H1 (cell line): Measurements from ENCODE around the gene IRAK1BP1. TPM values are rescaled to one million over a fixed set of nuclear protein-coding genes. Genes with fewer than 3 reads are reported as not detected.

Experiments
- CTCF ChIA-PET: fragments of 300-600 bp; sonication (Branson Sonifier 250); formaldehyde crosslinking; loops from one replicate; lab custom pipeline; 2021; ENCODE audit not compliant: partially characterized antibody; lab: Charles Lee
- POLR2A ChIA-PET: fragments of 300-600 bp; sonication (Branson Sonifier 250); formaldehyde crosslinking; loops from one replicate; lab custom pipeline; 2021; ENCODE audit warnings: inconsistent platforms; ENCODE audit not compliant: partially characterized antibody; lab: Charles Lee
- DNase-seq, 2 experiments: peaks; one replicate each; pipeline versions ENCODE4 v3.0.0 to v3.0.0-alpha.2; 2010 to 2022; ENCODE audit warnings: low spot score in 2 of 2, low read depth in 1 of 2, mixed read lengths in 1 of 2
- FAIRE-seq: peaks from 2 replicates; lab custom pipeline; 2011; peaks lifted over from hg19 to GRCh38; lab: Jason Lieb, UNC
- H2AFZ ChIP-seq: 2 replicates; pipeline ENCODE4 v1.8.1; 2012; ENCODE audit warnings: low read length, inconsistent platforms
- H2AK5ac ChIP-seq: 2 replicates; pipeline ENCODE4 v1.6.1; 2013; ENCODE audit warnings: low read depth, low read length
- H2BK120ac ChIP-seq: replicated peaks from 2 replicates; pipeline ENCODE3; 2013; ENCODE audit warnings: low read depth, low read length, inconsistent platforms
- H2BK12ac ChIP-seq: 2 replicates; pipeline ENCODE4 v1.6.1; 2013; ENCODE audit warnings: low read depth, low read length
- H2BK15ac ChIP-seq: 2 replicates; pipeline ENCODE4 v1.6.1; 2013; ENCODE audit warnings: low read length
- H2BK20ac ChIP-seq: 2 replicates; pipeline ENCODE4 v1.6.1; 2013; ENCODE audit warnings: low read length
- H2BK5ac ChIP-seq: 2 replicates; pipeline ENCODE4 v1.6.1; 2013; ENCODE audit warnings: low read depth, low read length
- H3K14ac ChIP-seq: 2 replicates; pipeline ENCODE4 v1.6.1; 2013; ENCODE audit warnings: inconsistent platforms; ENCODE audit not compliant: insufficient read length
- H3K18ac ChIP-seq: 2 replicates; pipeline ENCODE4 v1.6.1; 2013; ENCODE audit warnings: low read length; ENCODE audit errors: extremely low read depth
- H3K23ac ChIP-seq: 2 replicates; pipeline ENCODE4 v1.6.1; 2013; ENCODE audit warnings: inconsistent platforms; ENCODE audit not compliant: insufficient read length
- H3K23me2 ChIP-seq: 2 replicates; pipeline ENCODE4 v1.6.1; 2013; ENCODE audit warnings: low read depth, low read length
- H3K27ac ChIP-seq: 2 replicates; pipeline ENCODE4 v1.6.1; 2011; ENCODE audit warnings: low read depth, low read length, inconsistent platforms
- H3K27me3 ChIP-seq, 4 experiments: replicated peaks in 1 of 4; 1 replicate in 1 of 4; 2 replicates in 3 of 4; pipeline versions ENCODE4 v1.6.1 to v1.8.1; 2011 to 2013; ENCODE audit warnings: low read length in 3 of 4, mild to moderate bottlenecking in 3 of 4, inconsistent platforms in 2 of 4, mixed read lengths in 2 of 4, moderate library complexity in 1 of 4; ENCODE audit not compliant: control insufficient read depth in 3 of 4, insufficient read depth in 3 of 4; ENCODE audit errors: extremely low read depth in 1 of 4
- H3K36me3 ChIP-seq, 4 experiments: 2 replicates each; pipeline versions ENCODE4 v1.6.1 to v1.8.1; 2011 to 2013; ENCODE audit warnings: mild to moderate bottlenecking in 4 of 4, low read length in 3 of 4, moderate library complexity in 2 of 4, control low read depth in 1 of 4, inconsistent platforms in 1 of 4; ENCODE audit not compliant: insufficient read depth in 4 of 4, control insufficient read depth in 2 of 4
- H3K4ac ChIP-seq: replicated peaks from 2 replicates; pipeline ENCODE3; 2013; ENCODE audit warnings: low read length, low read depth, mixed read lengths, inconsistent platforms; ENCODE audit not compliant: insufficient read length
- H3K4me1 ChIP-seq, 4 experiments: replicated peaks in 1 of 4; 1 replicate in 1 of 4; 2 replicates in 3 of 4; pipeline versions ENCODE4 v1.6.1 to v1.8.1; 2011 to 2013; ENCODE audit warnings: low read length in 3 of 4, inconsistent platforms in 2 of 4, mixed read lengths in 1 of 4; ENCODE audit not compliant: insufficient read depth in 4 of 4, control insufficient read depth in 3 of 4
- H3K4me2 ChIP-seq, 2 experiments: 2 replicates each; pipeline versions ENCODE4 v1.6.1 to v1.8.1; 2011 to 2013; ENCODE audit warnings: low read depth in 2 of 2, low read length in 2 of 2, control low read depth in 1 of 2, inconsistent platforms in 1 of 2, mild to moderate bottlenecking in 1 of 2; ENCODE audit not compliant: insufficient read depth in 1 of 2
- H3K4me3 ChIP-seq, 4 experiments: fragments of 200-600, 300-600 bp in 1 of 4; sonication (generic), shearing (Covaris generic), sonication (Bioruptor Twin) in 1 of 4; 2 replicates each; pipeline versions ENCODE4 v1.5.1 to v1.8.1; 2011 to 2016; ENCODE audit warnings: low read length in 4 of 4, low read depth in 3 of 4, control low read depth in 2 of 4, inconsistent platforms in 2 of 4, mild to moderate bottlenecking in 2 of 4, mixed read lengths in 1 of 4, moderate library complexity in 1 of 4; ENCODE audit not compliant: insufficient read depth in 2 of 4; ENCODE audit errors: extremely low read depth in 1 of 4
- H3K56ac ChIP-seq: replicated peaks from 2 replicates; pipeline ENCODE3; 2013; ENCODE audit warnings: low read depth, mild to moderate bottlenecking, mixed read lengths, low read length, inconsistent platforms; ENCODE audit not compliant: insufficient read length
- H3K79me1 ChIP-seq: 2 replicates; pipeline ENCODE4 v1.6.1; 2013; ENCODE audit warnings: low read depth, low read length, control low read depth
- H3K79me2 ChIP-seq, 2 experiments: 2 replicates each; pipeline versions ENCODE4 v1.6.1 to v1.8.1; 2012 to 2013; ENCODE audit warnings: low read length in 2 of 2, mild to moderate bottlenecking in 2 of 2, inconsistent platforms in 1 of 2; ENCODE audit not compliant: insufficient read depth in 2 of 2, control insufficient read depth in 1 of 2
- H3K9ac ChIP-seq, 4 experiments: replicated peaks in 1 of 4; 1 replicate in 1 of 4; 2 replicates in 3 of 4; pipeline versions ENCODE4 v1.6.1 to v1.8.1; 2011 to 2013; ENCODE audit warnings: low read depth in 3 of 4, low read length in 3 of 4, control low read depth in 2 of 4, mild to moderate bottlenecking in 2 of 4, moderate library complexity in 2 of 4, inconsistent platforms in 1 of 4; ENCODE audit errors: extremely low read depth in 1 of 4
- H3K9me3 ChIP-seq, 2 experiments: 2 replicates each; pipeline versions ENCODE4 v1.6.1 to v1.8.1; 2012 to 2013; ENCODE audit warnings: mild to moderate bottlenecking in 2 of 2, moderate library complexity in 2 of 2, control low read depth in 1 of 2, inconsistent platforms in 1 of 2, low read depth in 1 of 2, low read length in 1 of 2, mixed read lengths in 1 of 2; ENCODE audit not compliant: insufficient read depth in 2 of 2
- H4K20me1 ChIP-seq, 2 experiments: replicated peaks in 1 of 2; 2 replicates each; pipeline versions ENCODE3 to v1.8.1; 2011 to 2013; ENCODE audit warnings: inconsistent platforms in 2 of 2, low read length in 2 of 2, mild to moderate bottlenecking in 1 of 2; ENCODE audit not compliant: insufficient read depth in 2 of 2, control insufficient read depth in 1 of 2
- H4K5ac ChIP-seq: 2 replicates; pipeline ENCODE4 v1.6.1; 2013; ENCODE audit warnings: low read length, low read depth, mixed read lengths, inconsistent platforms; ENCODE audit not compliant: insufficient read length
- H4K8ac ChIP-seq: 2 replicates; pipeline ENCODE4 v1.8.0; 2013; ENCODE audit warnings: mild to moderate bottlenecking, moderate library complexity, low read length, inconsistent platforms; ENCODE audit not compliant: insufficient read depth; ENCODE audit errors: extremely low read depth
- H4K91ac ChIP-seq: replicated peaks from 2 replicates; pipeline ENCODE3; 2013; ENCODE audit warnings: low read length, mixed read lengths, inconsistent platforms; ENCODE audit not compliant: insufficient read length
- HDAC6 ChIP-seq: IDR thresholded peaks from one replicate; pipeline ENCODE4 v1.7.1; 2012; ENCODE audit warnings: low read depth, mild to moderate bottlenecking, inconsistent platforms, low read length, moderate library complexity
- WGBS, 2 experiments: shearing (Covaris generic) in 1 of 2; methylation state at CpG; one replicate each; pipeline versions ENCODE4 v1.1.6 to v1.1.7; 2013 to 2015; ENCODE audit warnings: low lambda C conversion rate in 2 of 2, mixed read lengths in 2 of 2, inconsistent platforms in 1 of 2, low coverage in 1 of 2, missing lambda C conversion rate in 1 of 2; ENCODE audit not compliant: insufficient replicate concordance in 2 of 2, insufficient coverage in 1 of 2, insufficient read length in 1 of 2; ENCODE audit errors: extremely low coverage in 1 of 2, missing lambda C conversion rate in 1 of 2; 5-methylcytosine and 5-hydroxymethylcytosine counted together
- polyA plus RNA-seq, 7 experiments: library from polyadenylated mRNA; depleted of rRNA in 3 of 7; stranded (reverse) in 5 of 7; unstranded in 2 of 7; fragments of >200 nt in 5 of 7; fragments of 200-250 nt in 2 of 7; gene quantifications; 1 replicate in 5 of 7; 2 replicates in 1 of 7; 4 replicates in 1 of 7; pipeline versions ENCODE4 v1.2.1 to v1.2.3, GENCODE V29; 2011 to 2013; ENCODE audit warnings: missing spikeins in 2 of 7, mixed read lengths in 2 of 7
- total RNA-seq: library from RNA; stranded (reverse); fragmentation: NEBNext Ultra II Directional; extraction: Animal tissue kit (Norgen Biotek cat#: 25700); gene quantifications from 2 replicates; pipeline ENCODE4 v1.2.1, GENCODE V29; 2021
- TF ChIP-seq, protein P1 (sequence below), 3 experiments: IDR thresholded peaks; 1 replicate in 2 of 3; 2 replicates in 1 of 3; pipeline versions ENCODE4 v1.5.1 to v1.6.1; 2011; ENCODE audit warnings: low read length in 3 of 3, mild to moderate bottlenecking in 3 of 3, inconsistent platforms in 2 of 3, low read depth in 1 of 3, moderate library complexity in 1 of 3; ENCODE audit not compliant: insufficient read depth in 1 of 3; ENCODE audit errors: control extremely low read depth in 1 of 3

IRAK1BP1 gene
- total and polyA plus RNA-seq, 2 of the 8 experiments (the other 6 are each of a cell fraction or from before 2014, with no cell fraction given), result 3.7 to 4.7 TPM

DNA sequence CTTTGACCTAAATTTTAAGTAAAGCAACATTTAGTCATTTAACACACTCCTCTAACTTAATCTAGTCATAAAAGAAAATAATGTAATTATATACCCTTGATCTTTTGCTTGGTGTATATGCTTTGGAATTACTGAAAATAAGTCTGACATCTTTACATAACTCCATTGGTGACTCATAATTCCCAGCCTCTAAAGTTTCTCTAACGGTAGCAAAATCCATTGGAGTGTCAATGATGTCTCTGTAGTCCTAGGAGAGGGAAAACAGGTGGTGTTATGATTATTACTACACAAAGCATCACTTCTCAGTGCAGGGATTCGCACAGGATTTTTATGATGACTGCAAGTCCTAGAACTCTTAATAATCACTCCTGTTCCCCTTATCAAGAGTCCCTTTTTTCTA is 80.2 kb downstream of the IRAK1BP1 start:
- 84% methylated on average over 2 of the region's 2 CpGs; no CpG with 5 or more reads in 1 of the 2 experiments for WGBS, 2 experiments
- Histone ChIP-seq H2BK12ac (no peak overlapping the region), H2AK5ac (no peak overlapping the region), H3K56ac (no peak overlapping the region), H3K27ac (no peak overlapping the region), H2BK20ac (no peak overlapping the region), H3K4ac (no peak overlapping the region), H3K79me1 (no peaks in the 10 kb centered on the region), H2BK120ac (no peak overlapping the region), H3K4me2 (no peak overlapping the region), H3K27me3 (peaks cover 0 to 1% (median 0%) of the 10 kb centered on the region in 4 experiments; a peak in 1 of 7 replicates), H3K36me3 (peaks cover 2 to 95% (median 53%) of the 10 kb centered on the region in 4 experiments), H3K4me3 (no peak overlapping the region), H3K14ac (no peak overlapping the region), H4K5ac (no peak overlapping the region), H3K9me3 (peaks cover 0 to 10% of the 10 kb centered on the region in 2 experiments; a peak in 3 of 4 replicates), H3K9ac (no peak overlapping the region), H3K23ac (no peak overlapping the region), H4K91ac (no peak overlapping the region), H3K79me2 (no peaks in the 10 kb centered on the region), H3K18ac (no peak overlapping the region), H4K20me1 (no peaks in the 10 kb centered on the region), H4K8ac (no peak overlapping the region; the same call in 1 of the 2 replicates), H3K23me2 (no peaks in the 10 kb centered on the region), H2BK15ac (no peak overlapping the region), H2BK5ac (no peak overlapping the region), H3K4me1 (no peaks in the 10 kb centered on the region), H2AFZ (no peak overlapping the region)
- ChIA-PET CTCF (no interaction called here), POLR2A (no interaction called here)
- TF ChIP-seq, protein P1, sequence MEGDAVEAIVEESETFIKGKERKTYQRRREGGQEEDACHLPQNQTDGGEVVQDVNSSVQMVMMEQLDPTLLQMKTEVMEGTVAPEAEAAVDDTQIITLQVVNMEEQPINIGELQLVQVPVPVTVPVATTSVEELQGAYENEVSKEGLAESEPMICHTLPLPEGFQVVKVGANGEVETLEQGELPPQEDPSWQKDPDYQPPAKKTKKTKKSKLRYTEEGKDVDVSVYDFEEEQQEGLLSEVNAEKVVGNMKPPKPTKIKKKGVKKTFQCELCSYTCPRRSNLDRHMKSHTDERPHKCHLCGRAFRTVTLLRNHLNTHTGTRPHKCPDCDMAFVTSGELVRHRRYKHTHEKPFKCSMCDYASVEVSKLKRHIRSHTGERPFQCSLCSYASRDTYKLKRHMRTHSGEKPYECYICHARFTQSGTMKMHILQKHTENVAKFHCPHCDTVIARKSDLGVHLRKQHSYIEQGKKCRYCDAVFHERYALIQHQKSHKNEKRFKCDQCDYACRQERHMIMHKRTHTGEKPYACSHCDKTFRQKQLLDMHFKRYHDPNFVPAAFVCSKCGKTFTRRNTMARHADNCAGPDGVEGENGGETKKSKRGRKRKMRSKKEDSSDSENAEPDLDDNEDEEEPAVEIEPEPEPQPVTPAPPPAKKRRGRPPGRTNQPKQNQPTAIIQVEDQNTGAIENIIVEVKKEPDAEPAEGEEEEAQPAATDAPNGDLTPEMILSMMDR (IDR thresholded peaks at IDR 0.05; ENCODE audit: control extremely low read depth in 1 of 3, insufficient read depth in 1 of 3, low read depth in 1 of 3, low read length in 3 of 3), result no peak
- no peak for TF ChIP-seq HDAC6
- FAIRE-seq, result no peak
- no peak for DNase-seq
